ENCODE results near the gene CTRB2.

GRCh38 chr16:75196836-75197235 is 10.1 kb downstream of the CTRB2 start:
- no peak for TF ChIP-seq USF2 (IDR thresholded peaks at IDR 0.05; ENCODE audit: borderline replicate concordance, low read depth, low read length)
- TF ChIP-seq POLR2AphosphoS5 (IDR thresholded peaks at IDR 0.05; ENCODE audit: low read depth, low read length): no peak
- no peak for TF ChIP-seq TAF1 (IDR thresholded peaks at IDR 0.05; ENCODE audit: borderline replicate concordance, low read depth, low read length)
- no peak for TF ChIP-seq TEAD4 (IDR thresholded peaks at IDR 0.05; ENCODE audit: borderline replicate concordance, insufficient read depth)
- TF ChIP-seq CTCF (IDR thresholded peaks at IDR 0.05): no peak
- no peak for TF ChIP-seq EP300 (IDR thresholded peaks at IDR 0.05; ENCODE audit: borderline replicate concordance in 1 of 2, low read depth in 1 of 2, low read length in 1 of 2)
- no peak for TF ChIP-seq MAX (IDR thresholded peaks at IDR 0.05; ENCODE audit: low read depth)
- TF ChIP-seq IRF3 (IDR thresholded peaks at IDR 0.05; ENCODE audit: low read depth, low read length): no peak
- no peak for TF ChIP-seq YY1 (IDR thresholded peaks at IDR 0.05; ENCODE audit: low read depth)
- no peak for TF ChIP-seq PBX3 (IDR thresholded peaks at IDR 0.05)
- TF ChIP-seq REST (IDR thresholded peaks at IDR 0.05; ENCODE audit: low read depth, low read length): no peak
- TF ChIP-seq CHD2 (IDR thresholded peaks at IDR 0.05; ENCODE audit: low read length, partially characterized antibody): no peak

All from SK-N-SH (cell line).